Stimulated activated CD4-positive, alpha-beta T cell treated with anti-CD3 and anti-CD28 coated beads, TNF-alpha, amount 100 ng/mL, for 1 hour (primary cell): ENCODE measurements around the gene PCK2.
"Not testable (repeated sequence)": the region's sequence is repeated elsewhere in the genome, so short reads cannot be mapped to it uniquely, and the experiment has no call there.

Source experiments
- DNase-seq, 3 donors: peaks; one replicate each; pipeline ENCODE4 v3.0.0-alpha.2; 2020; ENCODE audit warnings: low read depth in 3 of 3, low spot score in 1 of 3

Gene PCK2

GRCh38 chr14:24093207-24093900, 757 bp upstream of the PCK2 start:
- DNase-seq, result no peak

- DNase-seq, result no peak
Observed at GRCh38 chr14:24094841-24095270, 745 bp downstream of the PCK2 start.

- peak in 1 of 3 donors; percentile 43 for DNase-seq
Observed at GRCh38 chr14:24095271-24096068, 1.4 kb downstream of the PCK2 start.

GRCh38 chr14:24096545-24097181, 2.6 kb downstream of the PCK2 start:
- no peak for DNase-seq

GRCh38 chr14:24098229-24098926, 4.3 kb downstream of the PCK2 start:
- DNase-seq, result no peak

GRCh38 chr14:24098927-24099813, 5.1 kb downstream of the PCK2 start:
- DNase-seq, result no peak

GRCh38 chr14:24100197-24100981, 6.3 kb downstream of the PCK2 start:
- no peak for DNase-seq

GRCh38 chr14:24100982-24101494, 6.9 kb downstream of the PCK2 start:
- DNase-seq, result no peak

GRCh38 chr14:24102357-24103048, 8.4 kb downstream of the PCK2 start:
- DNase-seq, result no peak

GRCh38 chr14:24103451-24103850, 9.3 kb downstream of the PCK2 start:
- DNase-seq, result no peak

GRCh38 chr14:24105609-24106239, 11.6 kb downstream of the PCK2 start:
- not testable (repeated sequence) for DNase-seq

- DNase-seq, result no peak
Observed at GRCh38 chr14:24106672-24107271, 12.7 kb downstream of the PCK2 start.

GRCh38 chr14:24108336-24108874, 14.3 kb downstream of the PCK2 start:
- no peak for DNase-seq

- DNase-seq, result no peak
Observed at GRCh38 chr14:24110060-24110459, 15.9 kb downstream of the PCK2 start.

GRCh38 chr14:24110523-24110922, 16.4 kb downstream of the PCK2 start:
- DNase-seq, result no peak

- no peak for DNase-seq
Observed at GRCh38 chr14:24113379-24113800, 19.3 kb downstream of the PCK2 start.

- peak; percentile 43 to 56 (median 43) for DNase-seq
Observed at GRCh38 chr14:24113801-24114531, 19.9 kb downstream of the PCK2 start.
